Right atrium auricular region (tissue), 2 donors: ENCODE results near the gene GALNT18. TPM values are rescaled to one million over a fixed set of nuclear protein-coding genes. Genes with fewer than 3 reads are reported as not detected.

ENCODE experiments used
- DNase-seq: peaks from one replicate; pipeline ENCODE4 v3.0.0-alpha.2; 2019; ENCODE audit warnings: low spot score
- H3K27ac ChIP-seq, 2 donors: fragments of 200-600 bp; sonication (generic); 1 replicate in 1 of 2; 2 replicates in 1 of 2; pipeline ENCODE4 v1.5.1; 2016 to 2019
- H3K27me3 ChIP-seq, 2 donors: fragments of 200-600 bp; sonication (generic); one replicate each; pipeline versions ENCODE4 v1.5.1 to v1.6.0; 2017 to 2019
- H3K36me3 ChIP-seq: fragments of 200-600 bp; sonication (generic); one replicate; pipeline ENCODE4 v1.5.1; 2016
- H3K4me1 ChIP-seq, 2 donors: fragments of 200-600 bp; sonication (generic); one replicate each; pipeline versions ENCODE4 v1.5.1 to v1.6.0; 2017 to 2019
- H3K4me3 ChIP-seq, 2 donors: fragments of 200-600 bp; sonication (generic); 1 replicate in 1 of 2; 2 replicates in 1 of 2; pipeline ENCODE4 v1.5.1; 2017 to 2019; ENCODE audit warnings: mild to moderate bottlenecking in 1 of 2, moderate library complexity in 1 of 2
- H3K9me3 ChIP-seq, 2 donors: fragments of 200-600 bp; sonication (generic); one replicate each; pipeline ENCODE4 v1.5.1; 2019
- CTCF ChIP-seq, 2 donors: fragments of 200-600 bp; sonication (generic); IDR thresholded peaks; one replicate each; pipeline ENCODE4 v1.5.1; 2019; ENCODE audit warnings: antibody characterized with exemption in 2 of 2
- total RNA-seq, 2 donors: library from RNA; depleted of rRNA; stranded (reverse); fragments of >200 nt; gene quantifications; one replicate each; pipeline ENCODE4 v1.1.0, GENCODE V29; 2016

The GALNT18 gene
- total RNA-seq, 2 donors from 2014 or later = 22.2 to 26.8 TPM

- no peaks in the 10 kb centered on the region for H3K9me3 ChIP-seq
- H3K27me3 ChIP-seq = no peaks in the 10 kb centered on the region
- peaks cover 0 to 60% of the 10 kb centered on the region in 2 donors for H3K4me1 ChIP-seq
- DNase-seq = no peak
- peak in 1 of 2 donors; percentile 61 for TF ChIP-seq CTCF (IDR thresholded peaks at IDR 0.05)
- H3K36me3 ChIP-seq = no peaks in the 10 kb centered on the region
- H3K27ac ChIP-seq = peak overlapping the region; percentile 82 to 84
- H3K4me3 ChIP-seq = no peak overlapping the region
Observed at GRCh38 chr11:11618973-11619435, 2.8 kb downstream of the GALNT18 start.

- no peak overlapping the region for H3K4me3 ChIP-seq
- no peaks in the 10 kb centered on the region for H3K9me3 ChIP-seq
- TF ChIP-seq CTCF (IDR thresholded peaks at IDR 0.05) = no peak
- H3K36me3 ChIP-seq = no peaks in the 10 kb centered on the region
- no peaks in the 10 kb centered on the region for H3K27me3 ChIP-seq
- no peak for DNase-seq
- peaks cover 0 to 80% of the 10 kb centered on the region in 2 donors for H3K4me1 ChIP-seq
- no peak overlapping the region for H3K27ac ChIP-seq
Observed at GRCh38 chr11:11615086-11615485, 6.7 kb downstream of the GALNT18 start.

DNA sequence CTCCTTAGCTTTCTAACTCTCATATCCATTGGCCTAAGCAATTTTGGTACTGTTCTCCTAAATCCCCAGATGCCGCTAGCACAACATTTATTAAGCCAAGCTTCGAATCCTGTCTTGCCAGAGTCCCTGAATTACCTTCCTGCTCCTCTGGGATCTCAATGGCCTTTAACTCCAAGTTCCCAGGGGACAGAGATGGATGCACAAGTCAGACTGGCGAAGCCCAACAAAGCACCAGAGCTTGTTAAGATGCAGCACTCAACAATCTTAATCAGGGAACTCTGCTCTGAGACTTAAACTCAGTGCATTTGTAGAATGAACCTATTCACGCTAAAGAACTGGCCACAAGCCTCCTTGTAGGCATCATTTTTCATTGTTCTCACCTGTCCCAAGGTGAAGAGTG, 9.4 kb downstream of the GALNT18 start:
- no peak for DNase-seq
- no peak for TF ChIP-seq CTCF (IDR thresholded peaks at IDR 0.05)
- Histone ChIP-seq H3K36me3 (no peaks in the 10 kb centered on the region), H3K4me1 (peaks cover 0 to 80% of the 10 kb centered on the region in 2 donors), H3K4me3 (no peak overlapping the region), H3K27ac (peak overlapping the region in 1 of 2 donors; percentile 82), H3K27me3 (no peaks in the 10 kb centered on the region), H3K9me3 (no peaks in the 10 kb centered on the region)

GRCh38 chr11:11611381-11611780, 10.4 kb downstream of the GALNT18 start:
- no peak for DNase-seq
- H3K4me1 ChIP-seq = peaks cover 0 to 82% of the 10 kb centered on the region in 2 donors
- H3K27ac ChIP-seq = peak overlapping the region; percentile 76 to 82

GRCh38 chr11:11608783-11609232, 13.0 kb downstream of the GALNT18 start:
- H3K9me3 ChIP-seq = no peaks in the 10 kb centered on the region
- no peak for TF ChIP-seq CTCF (IDR thresholded peaks at IDR 0.05)
- no peaks in the 10 kb centered on the region for H3K27me3 ChIP-seq
- no peaks in the 10 kb centered on the region for H3K36me3 ChIP-seq
- no peak for DNase-seq
- peaks cover 0 to 60% of the 10 kb centered on the region in 2 donors for H3K4me1 ChIP-seq
- H3K27ac ChIP-seq = no peak overlapping the region
- H3K4me3 ChIP-seq = no peak overlapping the region

More at GRCh38 chr11:11611381-11611780, 10.4 kb downstream of the GALNT18 start:
- Histone ChIP-seq H3K36me3 (no peaks in the 10 kb centered on the region), H3K9me3 (no peaks in the 10 kb centered on the region), H3K4me3 (peak overlapping the region in 1 of 2 donors; percentile 9), H3K27me3 (no peaks in the 10 kb centered on the region)
- no peak for TF ChIP-seq CTCF (IDR thresholded peaks at IDR 0.05)

DNA sequence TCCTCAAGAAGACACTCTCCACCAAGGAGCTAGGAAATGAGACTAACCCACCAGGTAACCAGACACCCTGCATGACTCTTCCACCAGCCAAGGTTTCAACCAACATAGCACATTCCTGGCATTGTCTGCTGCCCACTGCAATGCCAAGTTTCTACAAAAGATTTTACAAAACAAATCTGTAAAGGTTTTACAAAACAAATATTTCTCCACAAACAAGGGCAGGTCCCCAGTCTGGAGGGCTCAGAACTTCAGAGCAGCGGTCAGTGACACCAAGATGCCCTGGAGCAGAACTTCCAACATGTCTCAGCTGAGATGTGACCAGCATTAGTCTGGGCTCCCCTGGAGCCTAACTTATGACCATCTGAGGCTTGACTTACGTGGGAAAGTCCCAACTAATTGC, 14.0 kb downstream of the GALNT18 start:
- Histone ChIP-seq H3K27ac (no peak overlapping the region), H3K36me3 (no peaks in the 10 kb centered on the region), H3K4me3 (no peak overlapping the region), H3K9me3 (no peaks in the 10 kb centered on the region), H3K4me1 (peaks cover 0 to 52% of the 10 kb centered on the region in 2 donors), H3K27me3 (no peaks in the 10 kb centered on the region)
- DNase-seq = no peak
- no peak for TF ChIP-seq CTCF (IDR thresholded peaks at IDR 0.05)
